Measurements from ENCODE around the gene ACTRT2. TPM values are rescaled to one million over a fixed set of nuclear protein-coding genes. Genes with fewer than 3 reads are reported as not detected.

ACTRT2 gene
- total RNA-seq, 1 donor from 2014 or later, result not detected

GRCh38 chr1:3058263-3059030, 37.2 kb downstream of the ACTRT2 start:
- peaks cover 3% of the 10 kb centered on the region for H3K9me3 Mint-ChIP-seq (ENCODE audit: unreplicated experiment)
- no peaks in the 10 kb centered on the region for H3K4me1 Mint-ChIP-seq (ENCODE audit: low read depth, unreplicated experiment)
- no peak overlapping the region for H3K4me3 Mint-ChIP-seq (ENCODE audit: unreplicated experiment)
- H3K27me3 Mint-ChIP-seq (ENCODE audit: unreplicated experiment), result peaks cover 17% of the 10 kb centered on the region
- TF ChIP-seq CTCF (IDR thresholded peaks at IDR 0.05; ENCODE audit: partially characterized antibody, unreplicated experiment), result no peak
- DNase-seq, result no peak
- peaks cover 4% of the 10 kb centered on the region for H3K36me3 Mint-ChIP-seq (ENCODE audit: unreplicated experiment)
- H3K27ac Mint-ChIP-seq (ENCODE audit: unreplicated experiment), result no peak overlapping the region

GRCh38 chr1:3060127-3060526, 38.9 kb downstream of the ACTRT2 start:
- Mint-ChIP-seq H3K4me1 (ENCODE audit: low read depth, unreplicated experiment) (no peaks in the 10 kb centered on the region), H3K9me3 (ENCODE audit: unreplicated experiment) (peaks cover 5% of the 10 kb centered on the region), H3K27ac (ENCODE audit: unreplicated experiment) (no peak overlapping the region), H3K27me3 (ENCODE audit: unreplicated experiment) (peaks cover 17% of the 10 kb centered on the region), H3K36me3 (ENCODE audit: unreplicated experiment) (peaks cover 4% of the 10 kb centered on the region), H3K4me3 (ENCODE audit: unreplicated experiment) (no peak overlapping the region)
- no peak for DNase-seq
- no peak for TF ChIP-seq CTCF (IDR thresholded peaks at IDR 0.05; ENCODE audit: partially characterized antibody, unreplicated experiment)

GRCh38 chr1:3060601-3061551, 39.6 kb downstream of the ACTRT2 start:
- Mint-ChIP-seq H3K36me3 (ENCODE audit: unreplicated experiment) (peaks cover 4% of the 10 kb centered on the region), H3K27ac (ENCODE audit: unreplicated experiment) (no peak overlapping the region), H3K4me3 (ENCODE audit: unreplicated experiment) (no peak overlapping the region), H3K4me1 (ENCODE audit: low read depth, unreplicated experiment) (no peaks in the 10 kb centered on the region), H3K27me3 (ENCODE audit: unreplicated experiment) (peaks cover 17% of the 10 kb centered on the region), H3K9me3 (ENCODE audit: unreplicated experiment) (peaks cover 5% of the 10 kb centered on the region)
- no peak for TF ChIP-seq CTCF (IDR thresholded peaks at IDR 0.05; ENCODE audit: partially characterized antibody, unreplicated experiment)
- DNase-seq, result no peak

- TF ChIP-seq CTCF (IDR thresholded peaks at IDR 0.05; ENCODE audit: partially characterized antibody, unreplicated experiment), result no peak
- DNase-seq, result no peak
- H3K27me3 Mint-ChIP-seq (ENCODE audit: unreplicated experiment), result peaks cover 14% of the 10 kb centered on the region
- peaks cover 4% of the 10 kb centered on the region for H3K36me3 Mint-ChIP-seq (ENCODE audit: unreplicated experiment)
- no peaks in the 10 kb centered on the region for H3K4me1 Mint-ChIP-seq (ENCODE audit: low read depth, unreplicated experiment)
- no peak overlapping the region for H3K4me3 Mint-ChIP-seq (ENCODE audit: unreplicated experiment)
- peaks cover 5% of the 10 kb centered on the region for H3K9me3 Mint-ChIP-seq (ENCODE audit: unreplicated experiment)
- H3K27ac Mint-ChIP-seq (ENCODE audit: unreplicated experiment), result no peak overlapping the region
Observed at GRCh38 chr1:3061566-3061965, 40.3 kb downstream of the ACTRT2 start.

All from glutamatergic neuron (in vitro differentiated cells).